Bronchial epithelial cell (primary cell): ENCODE measurements around the gene MAGI2. TPM values are rescaled to one million over a fixed set of nuclear protein-coding genes. Genes with fewer than 3 reads are reported as not detected.

Experiments
- DNase-seq: peaks from one replicate; pipeline ENCODE4 v3.0.0-alpha.2; 2010; ENCODE audit warnings: low read depth
- FAIRE-seq: peaks from 2 replicates; lab custom pipeline; 2011; peaks lifted over from hg19 to GRCh38; lab: Jason Lieb, UNC
- H3K27me3 ChIP-seq: 2 replicates; pipeline ENCODE4 v1.5.1; 2011; ENCODE audit warnings: low read length; ENCODE audit not compliant: control insufficient read depth, insufficient read depth
- H3K36me3 ChIP-seq: 2 replicates; pipeline ENCODE4 v1.5.1; 2011; ENCODE audit warnings: low read length; ENCODE audit not compliant: control insufficient read depth, insufficient read depth
- H3K4me3 ChIP-seq: 2 replicates; pipeline ENCODE4 v1.5.1; 2011; ENCODE audit warnings: mild to moderate bottlenecking, low read depth, low read length, control low read depth
- CTCF ChIP-seq: IDR thresholded peaks from 2 replicates; pipeline ENCODE4 v1.5.1; 2011; ENCODE audit warnings: mild to moderate bottlenecking, moderate library complexity, low read length, control low read depth, inconsistent platforms; ENCODE audit not compliant: insufficient read depth, severe bottlenecking
- total RNA-seq: library from RNA; depleted of rRNA; stranded (reverse); fragments of >200 nt; gene quantifications from 2 replicates; pipeline ENCODE4 v1.2.1, GENCODE V29; 2014

Gene MAGI2
- total RNA-seq, 1 donor from 2014 or later: 2.6 TPM

GRCh38 chr7:78688376-78688775, 765.1 kb downstream of the MAGI2 start:
- Histone ChIP-seq H3K4me3 (no peak overlapping the region), H3K36me3 (no peaks in the 10 kb centered on the region), H3K27me3 (no peaks in the 10 kb centered on the region)
- TF ChIP-seq CTCF: no peak
- DNase-seq (no peak), FAIRE-seq (no peak)

- no peak for TF ChIP-seq CTCF
- H3K36me3 ChIP-seq: no peaks in the 10 kb centered on the region
- no peak for FAIRE-seq
These were observed 767.3 kb downstream of the MAGI2 start for GRCh38 chr7:78686189-78686588.

GRCh38 chr7:78684201-78684600, 769.3 kb downstream of the MAGI2 start:
- Histone ChIP-seq H3K4me3 (no peak overlapping the region), H3K27me3 (no peaks in the 10 kb centered on the region), H3K36me3 (no peaks in the 10 kb centered on the region)
- DNase-seq (no peak), FAIRE-seq (no peak)
- TF ChIP-seq CTCF: no peak

More at GRCh38 chr7:78686189-78686588, 767.3 kb downstream of the MAGI2 start:
- Histone ChIP-seq H3K27me3 (no peaks in the 10 kb centered on the region), H3K4me3 (no peak overlapping the region)
- DNase-seq: no peak

- TF ChIP-seq CTCF: no peak
- DNase-seq: no peak
- FAIRE-seq: no peak
- no peaks in the 10 kb centered on the region for H3K36me3 ChIP-seq
- H3K27me3 ChIP-seq: no peaks in the 10 kb centered on the region
- H3K4me3 ChIP-seq: no peak overlapping the region
These were observed 769.9 kb downstream of the MAGI2 start for GRCh38 chr7:78683566-78683965.

GRCh38 chr7:78679112-78679876, 774.2 kb downstream of the MAGI2 start:
- H3K4me3 ChIP-seq: no peak overlapping the region
- TF ChIP-seq CTCF: no peak
- H3K36me3 ChIP-seq: no peaks in the 10 kb centered on the region
- H3K27me3 ChIP-seq: no peaks in the 10 kb centered on the region
- FAIRE-seq: no peak
- DNase-seq: no peak

GRCh38 chr7:78677391-78677790, 776.1 kb downstream of the MAGI2 start:
- no peak for TF ChIP-seq CTCF
- Histone ChIP-seq H3K36me3 (no peaks in the 10 kb centered on the region), H3K4me3 (no peak overlapping the region), H3K27me3 (no peaks in the 10 kb centered on the region)
- no peak for FAIRE-seq
- no peak for DNase-seq
